Smooth muscle cell (in vitro differentiated cells): ENCODE measurements around the gene AKR7A2. TPM values are rescaled to one million over a fixed set of nuclear protein-coding genes. Genes with fewer than 3 reads are reported as not detected.

Experiments used
- DNase-seq: peaks from one replicate; lab custom pipeline; 2025; ENCODE audit not compliant: unreplicated experiment; lab: John Stamatoyannopoulos, UW
- H2AFZ ChIP-seq: fragments of 200-600 bp; sonication (generic); 2 replicates; pipeline ENCODE4 v1.6.0; 2016; ENCODE audit warnings: antibody characterized with exemption, low read depth, mild to moderate bottlenecking
- H3F3A ChIP-seq: fragments of 200-600 bp; sonication (generic); 2 replicates; pipeline ENCODE4 v1.6.0; 2017; ENCODE audit warnings: antibody characterized with exemption, low read depth
- H3K27ac ChIP-seq: fragments of 200-600 bp; sonication (generic); 2 replicates; pipeline ENCODE4 v1.5.1; 2016; ENCODE audit warnings: low read depth, mild to moderate bottlenecking
- H3K27me3 ChIP-seq: fragments of 200-600 bp; sonication (generic); 2 replicates; pipeline ENCODE4 v1.6.1; 2016; ENCODE audit warnings: low read depth, mild to moderate bottlenecking
- H3K36me3 ChIP-seq: fragments of 200-600 bp; sonication (generic); 2 replicates; pipeline ENCODE4 v1.5.1; 2016; ENCODE audit warnings: low read depth
- H3K4me1 ChIP-seq: fragments of 200-600 bp; sonication (generic); 2 replicates; pipeline ENCODE4 v1.5.1; 2016; ENCODE audit warnings: low read depth
- H3K4me2 ChIP-seq: fragments of 200-600 bp; sonication (generic); 2 replicates; pipeline ENCODE4 v1.6.0; 2016; ENCODE audit warnings: mild to moderate bottlenecking
- H3K4me3 ChIP-seq: fragments of 200-600 bp; sonication (generic); 2 replicates; pipeline ENCODE4 v1.5.1; 2016; ENCODE audit warnings: mild to moderate bottlenecking
- H3K79me2 ChIP-seq: fragments of 200-600 bp; sonication (generic); 2 replicates; pipeline ENCODE4 v1.6.0; 2016; ENCODE audit warnings: low read depth, mild to moderate bottlenecking
- H3K9ac ChIP-seq: fragments of 200-600 bp; sonication (generic); 2 replicates; pipeline ENCODE4 v1.6.0; 2016; ENCODE audit warnings: low read depth
- H3K9me3 ChIP-seq: fragments of 200-600 bp; sonication (generic); replicated peaks from 2 replicates; pipeline ENCODE4 v1.5.1; 2016; ENCODE audit warnings: low read depth
- H4K20me1 ChIP-seq: fragments of 200-600 bp; sonication (generic); 2 replicates; pipeline ENCODE4 v1.6.0; 2016; ENCODE audit warnings: low read depth
- CTCF ChIP-seq: fragments of 200-600 bp; sonication (generic); IDR thresholded peaks from 2 replicates; pipeline ENCODE4 v1.5.1; 2017; ENCODE audit warnings: borderline replicate concordance, mild to moderate bottlenecking, antibody characterized with exemption; ENCODE audit not compliant: insufficient read depth, poor library complexity, severe bottlenecking
- WGBS: methylation state at CpG from one replicate; pipeline ENCODE4 v1.1.7; 2016; ENCODE audit warnings: low lambda C conversion rate; 5-methylcytosine and 5-hydroxymethylcytosine counted together
- polyA plus RNA-seq: library from polyadenylated mRNA; unstranded; fragments of >200 nt; fragmentation: Nextera tagmentation; extraction: Ambion mirVana; gene quantifications from 2 replicates; pipeline ENCODE4 v1.2.1, GENCODE V29; 2016
- total RNA-seq: library from RNA; depleted of rRNA; stranded (reverse); fragments of >200 nt; gene quantifications from 2 replicates; pipeline ENCODE4 v1.2.3, GENCODE V29; 2014

The AKR7A2 gene
- total and polyA plus RNA-seq, 2 experiments from 2014 or later: 67.5 to 86.4 TPM

DNA sequence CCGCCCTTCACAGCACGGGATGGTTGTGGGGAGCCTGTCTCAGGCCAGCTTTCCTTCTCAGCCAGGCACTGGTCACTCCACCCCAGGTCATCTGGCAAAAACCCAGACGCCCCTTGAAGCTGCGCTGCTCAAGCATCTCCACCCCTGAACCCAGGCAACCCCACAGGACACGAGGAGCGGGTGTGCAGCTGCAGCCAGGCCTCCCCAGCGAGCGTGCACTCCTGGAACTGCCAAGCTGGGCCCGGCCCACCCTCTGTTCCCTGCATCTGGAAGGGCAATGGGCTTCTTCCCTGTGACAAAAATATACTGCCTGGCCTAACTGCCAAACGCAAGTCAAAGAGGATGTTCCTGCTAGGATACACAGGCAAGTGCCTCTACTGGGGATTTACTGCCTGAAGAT lies 39.9 kb upstream of the AKR7A2 start:
- H3K27ac ChIP-seq: no peak overlapping the region
- DNase-seq: no peak
- 98% methylated on average over 10 of the region's 10 CpGs for WGBS
- H3K9ac ChIP-seq: no peak overlapping the region
- no peaks in the 10 kb centered on the region for H3K9me3 ChIP-seq
- peaks cover 4% of the 10 kb centered on the region for H3K36me3 ChIP-seq
- H3K4me3 ChIP-seq: no peak overlapping the region
- H3K27me3 ChIP-seq: no peaks in the 10 kb centered on the region
- H3K79me2 ChIP-seq: peaks cover 4% of the 10 kb centered on the region
- TF ChIP-seq CTCF: no peak
- H4K20me1 ChIP-seq: peaks cover 73% of the 10 kb centered on the region
- H3K4me1 ChIP-seq: no peaks in the 10 kb centered on the region
- no peak overlapping the region for H3K4me2 ChIP-seq
- no peak overlapping the region for H2AFZ ChIP-seq
- H3F3A ChIP-seq: no peaks in the 10 kb centered on the region

- Histone ChIP-seq H3K9me3 (no peaks in the 10 kb centered on the region), H3K27me3 (no peaks in the 10 kb centered on the region), H2AFZ (no peak overlapping the region), H4K20me1 (peaks cover 64% of the 10 kb centered on the region), H3K79me2 (peaks cover 4% of the 10 kb centered on the region), H3K27ac (no peak overlapping the region), H3K36me3 (peaks cover 4% of the 10 kb centered on the region), H3K4me3 (no peak overlapping the region), H3K9ac (no peak overlapping the region), H3K4me2 (no peak overlapping the region), H3K4me1 (no peaks in the 10 kb centered on the region), H3F3A (no peaks in the 10 kb centered on the region)
- no peak for DNase-seq
- WGBS: 100% methylated on average over 5 of the region's 5 CpGs
- no peak for TF ChIP-seq CTCF
These were observed 38.6 kb upstream of the AKR7A2 start for GRCh38 chr1:19350566-19350965.

DNA sequence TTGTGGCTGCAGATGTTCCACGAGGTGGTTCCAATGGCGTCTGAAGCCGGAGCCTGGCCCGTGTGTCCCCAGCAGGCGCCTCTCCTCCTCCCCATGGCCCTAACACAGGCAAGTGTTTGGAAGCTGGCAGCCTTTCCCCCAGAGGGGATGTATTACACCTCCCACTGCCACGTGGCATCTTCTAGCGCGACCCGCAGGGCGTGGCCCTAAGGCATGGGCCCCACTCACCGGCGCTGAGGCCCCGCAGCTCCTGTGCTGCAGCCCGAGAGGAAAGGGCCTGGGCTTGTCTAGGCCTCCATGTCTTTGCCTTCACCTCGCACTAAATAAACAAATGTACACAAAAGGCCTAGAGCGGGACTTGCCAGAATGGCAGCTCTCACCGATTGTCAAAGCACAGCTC lies 38.1 kb upstream of the AKR7A2 start:
- Histone ChIP-seq H3K9me3 (no peaks in the 10 kb centered on the region), H3K79me2 (peaks cover 4% of the 10 kb centered on the region), H3K4me2 (no peak overlapping the region), H3K36me3 (peaks cover 4% of the 10 kb centered on the region), H3K4me1 (no peaks in the 10 kb centered on the region), H2AFZ (no peak overlapping the region), H3F3A (no peaks in the 10 kb centered on the region), H3K27me3 (no peaks in the 10 kb centered on the region), H3K27ac (no peak overlapping the region), H3K4me3 (no peak overlapping the region), H4K20me1 (peaks cover 65% of the 10 kb centered on the region), H3K9ac (no peak overlapping the region)
- DNase-seq: no peak
- TF ChIP-seq CTCF: no peak
- WGBS: 95% methylated on average over 17 of the region's 17 CpGs

- Histone ChIP-seq H3K9me3 (no peaks in the 10 kb centered on the region), H3K79me2 (no peaks in the 10 kb centered on the region), H3K4me2 (no peak overlapping the region), H3F3A (no peaks in the 10 kb centered on the region), H2AFZ (no peak overlapping the region), H3K9ac (no peak overlapping the region), H3K27ac (no peak overlapping the region), H3K4me1 (no peaks in the 10 kb centered on the region), H3K36me3 (no peaks in the 10 kb centered on the region), H3K27me3 (no peaks in the 10 kb centered on the region), H3K4me3 (no peak overlapping the region), H4K20me1 (peaks cover 57% of the 10 kb centered on the region)
- no peak for TF ChIP-seq CTCF
- 91% methylated on average over 15 of the region's 15 CpGs for WGBS
- no peak for DNase-seq
These were observed 36.7 kb upstream of the AKR7A2 start for GRCh38 chr1:19348441-19349198.
